PC-9 (cell line): Measurements from ENCODE around the gene PSG5.
"Not testable (repeated sequence)": the region's sequence is repeated elsewhere in the genome, so short reads cannot be mapped to it uniquely, and the experiment has no call there.

Experiments
- CTCF ChIP-seq: fragments of 200-600 bp; sonication (generic); conservative IDR thresholded peaks from 2 replicates; pipeline ENCODE4 v1.6.1; 2017; ENCODE audit warnings: mixed run types, antibody characterized with exemption, mild to moderate bottlenecking, moderate library complexity
- EZH2 ChIP-seq: fragments of 200-600 bp; sonication (generic); IDR thresholded peaks from 2 replicates; pipeline ENCODE4 v1.8.0; 2017; ENCODE audit warnings: antibody characterized with exemption, low read depth

GRCh38 chr19:43149788-43150187 is 36.5 kb downstream of the PSG5 start:
- not testable (repeated sequence) for TF ChIP-seq CTCF, EZH2
